H1 (cell line): ENCODE results near the gene ITGB4. TPM values are rescaled to one million over a fixed set of nuclear protein-coding genes. Genes with fewer than 3 reads are reported as not detected.

Experiments used
- ATF3 ChIP-seq: IDR thresholded peaks from 2 replicates; pipeline ENCODE4 v1.6.1; 2011; ENCODE audit warnings: low read depth, mild to moderate bottlenecking, low read length; ENCODE audit not compliant: insufficient read depth
- BCL11A ChIP-seq, 2 experiments: IDR thresholded peaks; one replicate each; pipeline ENCODE4 v1.6.1; 2011; ENCODE audit warnings: low read depth in 2 of 2, low read length in 2 of 2, mild to moderate bottlenecking in 2 of 2
- CHD1 ChIP-seq: IDR thresholded peaks from 2 replicates; pipeline ENCODE4 v1.6.1; 2012; ENCODE audit warnings: low read depth, low read length, improper control_type of control experiment
- CHD7 ChIP-seq: fragments of 300-600 bp; sonication (generic); IDR thresholded peaks from 2 replicates; pipeline ENCODE4 v1.7.1; 2012; ENCODE audit warnings: low read length, moderate library complexity, mild to moderate bottlenecking, inconsistent platforms; ENCODE audit not compliant: insufficient replicate concordance
- HDAC2 ChIP-seq, 2 experiments: fragments of 300-600 bp in 1 of 2; sonication (generic) in 1 of 2; IDR thresholded peaks; 2 replicates each; pipeline ENCODE4 v1.6.1; 2011 to 2012; ENCODE audit warnings: low read depth in 2 of 2, low read length in 2 of 2, mild to moderate bottlenecking in 2 of 2, moderate library complexity in 2 of 2, borderline replicate concordance in 1 of 2, inconsistent platforms in 1 of 2
- JUN ChIP-seq: IDR thresholded peaks from 2 replicates; pipeline ENCODE4 v1.6.1; 2011; ENCODE audit warnings: low read depth, mild to moderate bottlenecking, improper control_type of control experiment, low read length
- RXRA ChIP-seq: IDR thresholded peaks from 2 replicates; pipeline ENCODE4 v1.6.1; 2011; ENCODE audit warnings: low read depth, mild to moderate bottlenecking, low read length, moderate library complexity; ENCODE audit not compliant: insufficient read depth
- SIX5 ChIP-seq: IDR thresholded peaks from 2 replicates; pipeline ENCODE4 v1.6.1; 2011; ENCODE audit warnings: mild to moderate bottlenecking, low read depth, low read length
- polyA plus RNA-seq, 7 experiments: library from polyadenylated mRNA; depleted of rRNA in 3 of 7; stranded (reverse) in 5 of 7; unstranded in 2 of 7; fragments of >200 nt in 5 of 7; fragments of 200-250 nt in 2 of 7; gene quantifications; 1 replicate in 5 of 7; 2 replicates in 1 of 7; 4 replicates in 1 of 7; pipeline versions ENCODE4 v1.2.1 to v1.2.3, GENCODE V29; 2011 to 2013; ENCODE audit warnings: missing spikeins in 2 of 7, mixed read lengths in 2 of 7
- total RNA-seq: library from RNA; stranded (reverse); fragmentation: NEBNext Ultra II Directional; extraction: Animal tissue kit (Norgen Biotek cat#: 25700); gene quantifications from 2 replicates; pipeline ENCODE4 v1.2.1, GENCODE V29; 2021

Gene ITGB4
- total and polyA plus RNA-seq, 2 of the 8 experiments (the other 6 are each of a cell fraction or from before 2014, with no cell fraction given), result 5.2 to 5.6 TPM

GRCh38 chr17:75723171-75723930, 2.1 kb downstream of the ITGB4 start (continued):
- no peak for TF ChIP-seq HDAC2 (IDR thresholded peaks at IDR 0.05; ENCODE audit: borderline replicate concordance in 1 of 2, low read depth in 2 of 2, low read length in 2 of 2)
- no peak for TF ChIP-seq BCL11A (IDR thresholded peaks at IDR 0.05; ENCODE audit: low read depth in 2 of 2, low read length in 2 of 2)
- TF ChIP-seq CHD7, result no peak
- no peak for TF ChIP-seq SIX5
- no peak for TF ChIP-seq ATF3
- TF ChIP-seq JUN, result no peak
- TF ChIP-seq CHD1, result no peak
- TF ChIP-seq RXRA, result no peak
